Measurements from ENCODE around the gene DOCK3. TPM values are rescaled to one million over a fixed set of nuclear protein-coding genes. Genes with fewer than 3 reads are reported as not detected.
"Not testable (repeated sequence)": the region's sequence is repeated elsewhere in the genome, so short reads cannot be mapped to it uniquely, and the experiment has no call there.

Gene DOCK3
- total and polyA plus RNA-seq, 10 donors, result 0.08 to 2.1 (median 0.44) TPM

GRCh38 chr3:51173518-51174271, 499.0 kb downstream of the DOCK3 start:
- Histone ChIP-seq H3K27me3 (replicated peaks in 1 of 7) (no peaks in the 10 kb centered on the region), H3K4me1 (no peaks in the 10 kb centered on the region), H3K27ac (no peak overlapping the region), H3K36me3 (peaks cover 0 to 4% (median 0%) of the 10 kb centered on the region in 6 donors), H3K9me3 (peaks cover 3 to 58% (median 41%) of the 10 kb centered on the region in 8 donors), H3K4me3 (no peak overlapping the region)
- no peak for DNase-seq
- 77 to 93% (median 83%) methylated on average over 3 of the region's 3 CpGs for WGBS, 5 donors
- TF ChIP-seq CTCF (IDR thresholded peaks at IDR 0.05 in 8 of 11, conservative IDR thresholded peaks at IDR 0.05 in 3 of 11), result no peak
- TF ChIP-seq POLR2A (IDR thresholded peaks at IDR 0.05), result no peak
- no peak for TF ChIP-seq POLR2AphosphoS5 (IDR thresholded peaks at IDR 0.05)
- intact Hi-C loops (cut with DNase I; ENCODE audit: low total_unique reads), result no loop called here

GRCh38 chr3:51176923-51177322, 502.2 kb downstream of the DOCK3 start:
- no peak for DNase-seq
- H3K36me3 ChIP-seq, result peaks cover 0 to 4% (median 0%) of the 10 kb centered on the region in 6 donors
- H3K27ac ChIP-seq, result no peak overlapping the region
- H3K9me3 ChIP-seq, result peaks cover 3 to 40% (median 33%) of the 10 kb centered on the region in 8 donors
- intact Hi-C loops (cut with DNase I; ENCODE audit: low total_unique reads), result no loop called here
- no peak for TF ChIP-seq POLR2AphosphoS5 (IDR thresholded peaks at IDR 0.05)
- H3K27me3 ChIP-seq (replicated peaks in 1 of 7), result no peaks in the 10 kb centered on the region
- no peaks in the 10 kb centered on the region for H3K4me1 ChIP-seq
- H3K4me3 ChIP-seq, result no peak overlapping the region

GRCh38 chr3:51186446-51186845, 511.7 kb downstream of the DOCK3 start:
- intact Hi-C loops (cut with DNase I; ENCODE audit: low total_unique reads); H3K4me3 ChIP-seq; DNase-seq; H3K36me3 ChIP-seq; H3K27ac ChIP-seq; H3K27me3 ChIP-seq (replicated peaks in 1 of 7); H3K4me1 ChIP-seq: not testable (repeated sequence)
- peaks cover 0 to 23% (median 14%) of the 10 kb centered on the region in 8 donors for H3K9me3 ChIP-seq
- 64 to 89% (median 74%) methylated on average over 2 to 3 of the region's 3 CpGs for WGBS, 5 donors

GRCh38 chr3:51190199-51190598, 515.5 kb downstream of the DOCK3 start:
- 67 to 91% (median 87%) methylated on average over 1 of the region's 1 CpG for WGBS, 5 donors
- Histone ChIP-seq H3K27me3 (replicated peaks in 1 of 7) (no peaks in the 10 kb centered on the region), H3K36me3 (no peaks in the 10 kb centered on the region), H3K9me3 (peaks cover 0 to 33% (median 14%) of the 10 kb centered on the region in 8 donors), H3K4me3 (no peak overlapping the region), H3K4me1 (no peaks in the 10 kb centered on the region), H3K27ac (no peak overlapping the region)
- no peak for DNase-seq
- intact Hi-C loops (cut with DNase I; ENCODE audit: low total_unique reads), result no loop called here
- TF ChIP-seq POLR2AphosphoS5 (IDR thresholded peaks at IDR 0.05) (no peak), POLR2A (IDR thresholded peaks at IDR 0.05) (no peak), CTCF (IDR thresholded peaks at IDR 0.05 in 8 of 11, conservative IDR thresholded peaks at IDR 0.05 in 3 of 11) (no peak)

GRCh38 chr3:51190827-51191226, 516.1 kb downstream of the DOCK3 start:
- WGBS, 5 donors, result 65 to 77% (median 76%) methylated on average over 3 of the region's 3 CpGs
- TF ChIP-seq CTCF (IDR thresholded peaks at IDR 0.05 in 8 of 11, conservative IDR thresholded peaks at IDR 0.05 in 3 of 11) (no peak), POLR2AphosphoS5 (IDR thresholded peaks at IDR 0.05) (no peak), POLR2A (IDR thresholded peaks at IDR 0.05) (no peak)
- intact Hi-C loops (cut with DNase I; ENCODE audit: low total_unique reads), result no loop called here
- Histone ChIP-seq H3K4me1 (no peaks in the 10 kb centered on the region), H3K27me3 (replicated peaks in 1 of 7) (no peaks in the 10 kb centered on the region), H3K4me3 (no peak overlapping the region), H3K9me3 (peaks cover 0 to 37% (median 16%) of the 10 kb centered on the region in 8 donors), H3K36me3 (no peaks in the 10 kb centered on the region), H3K27ac (no peak overlapping the region)
- no peak for DNase-seq

Measured in spleen (tissue), 11 donors.